HCT116 (cell line): Measurements from ENCODE around the gene GALR2. TPM values are rescaled to one million over a fixed set of nuclear protein-coding genes. Genes with fewer than 3 reads are reported as not detected.

Source experiments
- ATAC-seq: fragments of 200-7000 bp; cut with Tn5 transposase; 2 replicates; pipeline ENCODE4 v1.9.1; 2020; ENCODE audit warnings: mild to moderate bottlenecking, moderate library complexity
- BruUV-seq: library from RNA; stranded (reverse); fragments of 400-500 nt; replicated peaks from 2 replicates; lab custom pipeline; 2021; lab: Mats Ljungman, UMichigan
- CTCF ChIA-PET: fragments of 300-600 bp; sonication (Branson Sonifier 250); formaldehyde crosslinking; loops from one replicate; lab custom pipeline; 2021; ENCODE audit warnings: antibody characterized with exemption; lab: Charles Lee
- POLR2A ChIA-PET: fragments of 300-600, 350-600 bp; sonication (Branson Sonifier 250); formaldehyde crosslinking; loops from one replicate; lab custom pipeline; 2021; ENCODE audit warnings: antibody characterized with exemption; lab: Charles Lee
- RAD21 ChIA-PET, 2 experiments: fragments of 300-600 bp; sonication (Branson Sonifier 250); formaldehyde crosslinking; loops; one replicate each; lab custom pipeline; 2023; ENCODE audit warnings: low total read pairs in 2 of 2; ENCODE audit not compliant: uncharacterized antibody in 2 of 2, unreplicated experiment in 2 of 2, low non-redundant PET in 1 of 2; lab: Charles Lee
- DNase-seq: peaks from one replicate; pipeline ENCODE4 v3.0.0-alpha.2; 2010; ENCODE audit warnings: low read depth, low spot score
- H2AFZ ChIP-seq: fragments of 200-600 bp; shearing (Covaris generic), sonication (generic); 2 replicates; pipeline ENCODE4 v1.6.1; 2017; ENCODE audit warnings: low read depth, mixed run types, mixed read lengths, antibody characterized with exemption, low read length; ENCODE audit not compliant: poor library complexity, severe bottlenecking
- H3K27ac ChIP-seq: 2 replicates; pipeline ENCODE4 v1.5.1; 2012; ENCODE audit warnings: low read depth, low read length
- H3K27me3 ChIP-seq: fragments of 200-600 bp; sonication (generic); 2 replicates; pipeline ENCODE4 v1.6.1; 2016; ENCODE audit warnings: mixed run types, low read length, mixed read lengths; ENCODE audit not compliant: insufficient read depth
- H3K36me3 ChIP-seq, 2 experiments: fragments of 200-500 bp in 1 of 2; fragments of 200-600 bp in 1 of 2; sonication (Bioruptor generic) in 1 of 2; sonication (generic) in 1 of 2; 2 replicates each; pipeline versions ENCODE4 v1.5.1 to v1.6.1; 2014 to 2016; ENCODE audit warnings: low read length in 2 of 2, inconsistent platforms in 1 of 2, mixed read lengths in 1 of 2, mixed run types in 1 of 2; ENCODE audit not compliant: insufficient read depth in 2 of 2, control insufficient read depth in 1 of 2
- H3K4me1 ChIP-seq, 2 experiments: fragments of 200-600 bp in 1 of 2; sonication (generic) in 1 of 2; 2 replicates each; pipeline versions ENCODE4 v1.5.1 to v1.6.1; 2012 to 2017; ENCODE audit warnings: low read length in 2 of 2, inconsistent platforms in 1 of 2, mild to moderate bottlenecking in 1 of 2, mixed read lengths in 1 of 2, mixed run types in 1 of 2, moderate library complexity in 1 of 2; ENCODE audit not compliant: insufficient read depth in 2 of 2, control insufficient read depth in 1 of 2
- H3K4me2 ChIP-seq: fragments of 200-600 bp; sonication (generic); 2 replicates; pipeline ENCODE4 v1.6.1; 2017; ENCODE audit warnings: mixed run types, low read length, mixed read lengths
- H3K4me3 ChIP-seq, 2 experiments: fragments of 200-600 bp in 1 of 2; sonication (generic) in 1 of 2; replicated peaks in 1 of 2; 2 replicates each; pipeline ENCODE4 v1.5.1; 2011 to 2016; ENCODE audit warnings: low read length in 2 of 2, control low read depth in 1 of 2, low read depth in 1 of 2, mild to moderate bottlenecking in 1 of 2, mixed read lengths in 1 of 2, mixed run types in 1 of 2
- H3K79me2 ChIP-seq: fragments of 200-600 bp; sonication (generic); 2 replicates; pipeline ENCODE4 v1.6.1; 2017; ENCODE audit warnings: mild to moderate bottlenecking, mixed run types, low read length, moderate library complexity, mixed read lengths; ENCODE audit not compliant: insufficient read depth
- H3K9ac ChIP-seq: fragments of 200-600 bp; sonication (generic); 2 replicates; pipeline ENCODE4 v1.6.1; 2016; ENCODE audit warnings: low read length, mixed read lengths
- H3K9me2 ChIP-seq: fragments of 200-600 bp; sonication (generic), shearing (Covaris generic); 2 replicates; pipeline ENCODE4 v1.6.1; 2017; ENCODE audit warnings: mixed run types, mild to moderate bottlenecking, moderate library complexity; ENCODE audit not compliant: insufficient read depth
- H3K9me3 ChIP-seq, 2 experiments: fragments of 200-500 bp in 1 of 2; fragments of 200-600 bp in 1 of 2; sonication (Bioruptor generic) in 1 of 2; sonication (generic) in 1 of 2; 2 replicates each; pipeline ENCODE4 v1.6.1; 2014 to 2017; ENCODE audit warnings: low read length in 2 of 2, mixed read lengths in 2 of 2, inconsistent platforms in 1 of 2, low read depth in 1 of 2, mild to moderate bottlenecking in 1 of 2, mixed run types in 1 of 2, moderate library complexity in 1 of 2; ENCODE audit not compliant: control insufficient read depth in 1 of 2, insufficient read depth in 1 of 2
- H4K20me1 ChIP-seq: fragments of 200-600 bp; sonication (generic), shearing (Covaris generic); 2 replicates; pipeline ENCODE4 v1.6.1; 2017; ENCODE audit warnings: mixed run types, mild to moderate bottlenecking, moderate library complexity; ENCODE audit not compliant: insufficient read depth
- ATF3 ChIP-seq: IDR thresholded peaks from 2 replicates; pipeline ENCODE4 v1.6.1; 2012
- CBX3 ChIP-seq: IDR thresholded peaks from 2 replicates; pipeline ENCODE4 v1.6.1; 2012; ENCODE audit warnings: low read depth
- CEBPB ChIP-seq: IDR thresholded peaks from 2 replicates; pipeline ENCODE4 v1.6.1; 2012; ENCODE audit warnings: low read depth
- FOSL1 ChIP-seq: IDR thresholded peaks from 2 replicates; pipeline ENCODE4 v1.6.1; 2012; ENCODE audit warnings: low read depth
- JUND ChIP-seq: IDR thresholded peaks from 2 replicates; pipeline ENCODE4 v1.6.1; 2012
- POLR2A ChIP-seq: IDR thresholded peaks from 2 replicates; pipeline ENCODE4 v1.7.0; 2011; ENCODE audit warnings: borderline replicate concordance; ENCODE audit not compliant: insufficient read depth, insufficient read length; ENCODE audit errors: extremely low read depth
- POLR2AphosphoS5 ChIP-seq: IDR thresholded peaks from 2 replicates; pipeline ENCODE4 v1.6.1; 2011; ENCODE audit warnings: mild to moderate bottlenecking, low read depth, low read length, moderate library complexity
- REST ChIP-seq: IDR thresholded peaks from 2 replicates; pipeline ENCODE4 v1.6.1; 2012; ENCODE audit warnings: low read depth
- SP1 ChIP-seq: IDR thresholded peaks from 2 replicates; pipeline ENCODE4 v1.6.1; 2012; ENCODE audit warnings: low read depth
- TCF7L2 ChIP-seq: IDR thresholded peaks from 2 replicates; pipeline ENCODE4 v1.7.0; 2011; ENCODE audit warnings: borderline replicate concordance, inconsistent platforms; ENCODE audit not compliant: insufficient read depth, insufficient read length; ENCODE audit errors: extremely low read depth
- ZFX ChIP-seq: fragments of 450-650 bp; IDR thresholded peaks from 2 replicates; pipeline ENCODE4 v1.6.1; 2017
- intact Hi-C: fragments of 100-400 bp; cut with micrococcal nuclease; formaldehyde crosslinking; loops from 2 replicates; pipeline ENCODE4 v1.10.0; 2022
- total RNA-seq: library from RNA; stranded (reverse); gene quantifications from one replicate; pipeline ENCODE4 v1.2.1, GENCODE V29; 2021; ENCODE audit not compliant: unreplicated experiment
- TF ChIP-seq, protein P1 (sequence below), 3 experiments: fragments of 200-600 bp in 1 of 3; sonication (generic) in 1 of 3; IDR thresholded peaks in 2 of 3; conservative IDR thresholded peaks in 1 of 3; 2 replicates each; pipeline ENCODE4 v1.5.1; 2012 to 2017; ENCODE audit warnings: low read depth in 2 of 3, low read length in 2 of 3, antibody characterized with exemption in 1 of 3, borderline replicate concordance in 1 of 3, control low read depth in 1 of 3, mild to moderate bottlenecking in 1 of 3, mixed read lengths in 1 of 3, mixed run types in 1 of 3, moderate library complexity in 1 of 3; ENCODE audit not compliant: insufficient read depth in 1 of 3
- TF ChIP-seq, protein P2 (sequence below): IDR thresholded peaks from 2 replicates; pipeline ENCODE4 v1.6.1; 2012

The GALR2 gene
- total RNA-seq, 1 experiment from 2014 or later, result 0.27 TPM

- no TSS peak for BruUV-seq
- POLR2A ChIA-PET, result no interaction called here
- H3K27ac ChIP-seq, result no peak overlapping the region
These were observed 23.8 kb upstream of the GALR2 start for GRCh38 chr17:76050538-76051467.

DNA sequence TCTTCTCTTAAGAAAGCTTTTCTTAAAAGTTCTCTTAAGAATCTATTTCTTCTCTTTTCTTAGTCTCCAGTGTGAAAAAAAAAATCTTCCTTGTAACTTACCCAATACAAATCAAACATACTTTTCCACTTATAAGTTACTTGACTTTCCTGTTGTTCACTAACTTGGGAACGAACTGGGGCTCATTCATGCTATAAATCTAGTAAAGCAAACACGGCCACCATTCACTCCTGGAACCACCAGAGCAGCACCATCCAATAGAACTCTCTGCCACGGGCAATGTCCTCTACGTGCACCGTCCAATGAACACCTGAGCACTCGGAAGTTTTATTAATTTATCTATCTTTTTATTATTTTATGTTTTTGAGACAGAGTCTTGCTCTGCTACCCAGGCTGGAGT lies 23.0 kb upstream of the GALR2 start:
- ChIA-PET RAD21 (no interaction called here), POLR2A (no interaction called here), CTCF (no interaction called here)
- no peaks in the 10 kb centered on the region for H4K20me1 ChIP-seq
- no peaks in the 10 kb centered on the region for H3K9me3 ChIP-seq
- H2AFZ ChIP-seq, result no peak overlapping the region
- H3K4me1 ChIP-seq, result peaks cover 40% of the 10 kb centered on the region in 2 experiments
- DNase-seq (no peak), ATAC-seq (no peak)
- no peak overlapping the region for H3K27ac ChIP-seq
- peaks cover 53 to 62% of the 10 kb centered on the region in 2 experiments for H3K36me3 ChIP-seq
- peak overlapping the region; percentile 2; the same call in 1 of the 2 replicates for H3K9ac ChIP-seq
- BruUV-seq, result no TSS peak
- no peaks in the 10 kb centered on the region for H3K27me3 ChIP-seq
- peaks cover 38% of the 10 kb centered on the region for H3K79me2 ChIP-seq
- peak overlapping the region; percentile 9; the same call in 1 of the 2 replicates for H3K4me2 ChIP-seq
- intact Hi-C loops, result no loop called here
- no peak overlapping the region for H3K4me3 ChIP-seq
- H3K9me2 ChIP-seq, result no peaks in the 10 kb centered on the region
- no peak for TF ChIP-seq SP1
- no peak for TF ChIP-seq TCF7L2
- TF ChIP-seq FOSL1, result no peak
- TF ChIP-seq ATF3, result no peak
- TF ChIP-seq REST, result no peak
- TF ChIP-seq CBX3, result no peak
- TF ChIP-seq, protein P1, sequence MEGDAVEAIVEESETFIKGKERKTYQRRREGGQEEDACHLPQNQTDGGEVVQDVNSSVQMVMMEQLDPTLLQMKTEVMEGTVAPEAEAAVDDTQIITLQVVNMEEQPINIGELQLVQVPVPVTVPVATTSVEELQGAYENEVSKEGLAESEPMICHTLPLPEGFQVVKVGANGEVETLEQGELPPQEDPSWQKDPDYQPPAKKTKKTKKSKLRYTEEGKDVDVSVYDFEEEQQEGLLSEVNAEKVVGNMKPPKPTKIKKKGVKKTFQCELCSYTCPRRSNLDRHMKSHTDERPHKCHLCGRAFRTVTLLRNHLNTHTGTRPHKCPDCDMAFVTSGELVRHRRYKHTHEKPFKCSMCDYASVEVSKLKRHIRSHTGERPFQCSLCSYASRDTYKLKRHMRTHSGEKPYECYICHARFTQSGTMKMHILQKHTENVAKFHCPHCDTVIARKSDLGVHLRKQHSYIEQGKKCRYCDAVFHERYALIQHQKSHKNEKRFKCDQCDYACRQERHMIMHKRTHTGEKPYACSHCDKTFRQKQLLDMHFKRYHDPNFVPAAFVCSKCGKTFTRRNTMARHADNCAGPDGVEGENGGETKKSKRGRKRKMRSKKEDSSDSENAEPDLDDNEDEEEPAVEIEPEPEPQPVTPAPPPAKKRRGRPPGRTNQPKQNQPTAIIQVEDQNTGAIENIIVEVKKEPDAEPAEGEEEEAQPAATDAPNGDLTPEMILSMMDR (IDR thresholded peaks at IDR 0.05 in 2 of 3, conservative IDR thresholded peaks at IDR 0.05 in 1 of 3; ENCODE audit: borderline replicate concordance in 1 of 3, insufficient read depth in 1 of 3, low read depth in 2 of 3, low read length in 2 of 3), result no peak
- no peak for TF ChIP-seq CEBPB
- no peak for TF ChIP-seq ZFX

More at GRCh38 chr17:76050538-76051467, 23.8 kb upstream of the GALR2 start:
- peak overlapping the region; percentile 9; the same call in 1 of the 2 replicates for H3K4me2 ChIP-seq
- no peak for ATAC-seq
- peak overlapping the region; percentile 2; the same call in 1 of the 2 replicates for H3K9ac ChIP-seq
- H3K36me3 ChIP-seq, result peaks cover 52 to 62% of the 10 kb centered on the region in 2 experiments
- no peaks in the 10 kb centered on the region for H3K9me2 ChIP-seq
- TF ChIP-seq POLR2AphosphoS5 (no peak; the same call in 1 of the 2 replicates), POLR2A (no peak), FOSL1 (0 out of 2 replicates have a peak, but pooled peaks have one; percentile 34), SP1 (peak; percentile 50), JUND (peak; percentile 28; the same call in 1 of the 2 replicates)
- TF ChIP-seq, protein P2, sequence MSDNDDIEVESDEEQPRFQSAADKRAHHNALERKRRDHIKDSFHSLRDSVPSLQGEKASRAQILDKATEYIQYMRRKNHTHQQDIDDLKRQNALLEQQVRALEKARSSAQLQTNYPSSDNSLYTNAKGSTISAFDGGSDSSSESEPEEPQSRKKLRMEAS, result peak; percentile 43; the same call in 1 of the 2 replicates
- no peak for DNase-seq
- ChIA-PET RAD21 (no interaction called here), CTCF (no interaction called here)
- H3K4me1 ChIP-seq, result peaks cover 40% of the 10 kb centered on the region in 2 experiments
- H3K27me3 ChIP-seq, result no peaks in the 10 kb centered on the region
- intact Hi-C loops, result no loop called here
- H4K20me1 ChIP-seq, result no peaks in the 10 kb centered on the region
- peaks cover 38% of the 10 kb centered on the region for H3K79me2 ChIP-seq
- H3K9me3 ChIP-seq, result no peaks in the 10 kb centered on the region
- no peak overlapping the region for H2AFZ ChIP-seq
- no peak overlapping the region for H3K4me3 ChIP-seq
